Measurements from ENCODE around the gene ZFP42. TPM values are rescaled to one million over a fixed set of nuclear protein-coding genes. Genes with fewer than 3 reads are reported as not detected.

ZFP42 gene
- total and polyA plus RNA-seq, 2 of the 8 experiments (the other 6 are each of a cell fraction or from before 2014, with no cell fraction given): 69.4 to 188 TPM

GRCh38 chr4:188032170-188032569, 36.6 kb downstream of the ZFP42 start:
- H3K23ac ChIP-seq (ENCODE audit: insufficient read length): no peak overlapping the region
- H3K9me3 ChIP-seq (ENCODE audit: insufficient read depth in 2 of 2, low read depth in 1 of 2, low read length in 1 of 2): no peaks in the 10 kb centered on the region; a peak in 1 of 4 replicates
- no peaks in the 10 kb centered on the region for H3K36me3 ChIP-seq (ENCODE audit: control insufficient read depth in 2 of 4, insufficient read depth in 4 of 4, low read length in 3 of 4)
- H3K9ac ChIP-seq (replicated peaks in 1 of 4; ENCODE audit: extremely low read depth in 1 of 4, low read depth in 3 of 4, low read length in 3 of 4): peak overlapping the region in 3 of 4 experiments; percentile 20 to 59 (median 41); a peak in 3 of 7 replicates
- no peak overlapping the region for H3K4ac ChIP-seq (replicated peaks; ENCODE audit: insufficient read length, low read depth, low read length)
- no peaks in the 10 kb centered on the region; a peak in 1 of 4 replicates for H3K79me2 ChIP-seq (ENCODE audit: control insufficient read depth in 1 of 2, insufficient read depth in 2 of 2, low read length in 2 of 2)
- CTCF ChIA-PET (ENCODE audit: partially characterized antibody): interaction anchor here (0.7 to 1.2 kb wide), 3 partner anchors 12 to 120 kb away, joined by 3 to 4 read pairs (median 4); no protein-coding TSS in a partner anchor
- POLR2A ChIA-PET (ENCODE audit: partially characterized antibody): interaction anchor here (0.6 to 2.8 kb wide), 14 partner anchors 10 to 368 kb away, joined by 3 to 22 read pairs (median 4); partner anchors contain the start of gene ZFP42
- H3K79me1 ChIP-seq (ENCODE audit: low read depth, low read length): peaks cover 3% of the 10 kb centered on the region
- peak overlapping the region; percentile 74 to 96 for H3K4me2 ChIP-seq (ENCODE audit: insufficient read depth in 1 of 2, low read depth in 2 of 2, low read length in 2 of 2)
- no peak overlapping the region for H4K5ac ChIP-seq (ENCODE audit: insufficient read length, low read depth, low read length)
- no peak overlapping the region for H3K14ac ChIP-seq (ENCODE audit: insufficient read length)
- peak overlapping the region; percentile 14 to 51 (median 22); a peak in 5 of 8 replicates for H3K4me3 ChIP-seq (ENCODE audit: extremely low read depth in 1 of 4, insufficient read depth in 2 of 4, low read depth in 3 of 4, low read length in 4 of 4)
- peak overlapping the region; percentile 53; the same call in 1 of the 2 replicates for H2BK12ac ChIP-seq (ENCODE audit: low read depth, low read length)
- peak overlapping the region; percentile 76; the same call in 1 of the 2 replicates for H2AK5ac ChIP-seq (ENCODE audit: low read depth, low read length)
- H3K27ac ChIP-seq (ENCODE audit: low read depth, low read length): peak overlapping the region; percentile 87
- H3K18ac ChIP-seq (ENCODE audit: extremely low read depth, low read length): peak overlapping the region; percentile 78; the same call in 1 of the 2 replicates
- H2BK20ac ChIP-seq (ENCODE audit: low read length): peak overlapping the region; percentile 80; the same call in 1 of the 2 replicates
- H3K56ac ChIP-seq (replicated peaks; ENCODE audit: insufficient read length, low read depth, low read length): no peak overlapping the region
- H2BK5ac ChIP-seq (ENCODE audit: low read depth, low read length): peak overlapping the region; percentile 98
- peaks cover 9 to 12% (median 11%) of the 10 kb centered on the region in 4 experiments; a peak in 6 of 7 replicates for H3K4me1 ChIP-seq (replicated peaks in 1 of 4; ENCODE audit: control insufficient read depth in 3 of 4, insufficient read depth in 4 of 4, low read length in 3 of 4)
- H3K27me3 ChIP-seq (replicated peaks in 1 of 4; ENCODE audit: control insufficient read depth in 3 of 4, extremely low read depth in 1 of 4, insufficient read depth in 3 of 4, low read length in 3 of 4): no peaks in the 10 kb centered on the region
- H4K8ac ChIP-seq (ENCODE audit: extremely low read depth, insufficient read depth, low read length): no peak overlapping the region
- no peak overlapping the region for H4K91ac ChIP-seq (replicated peaks; ENCODE audit: insufficient read length, low read length)
- H2BK120ac ChIP-seq (replicated peaks; ENCODE audit: low read depth, low read length): peak overlapping the region; percentile 92
- H4K20me1 ChIP-seq (replicated peaks in 1 of 2; ENCODE audit: control insufficient read depth in 1 of 2, insufficient read depth in 2 of 2, low read length in 2 of 2): peaks cover 0 to 3% of the 10 kb centered on the region in 2 experiments
- 1% methylated on average over 12 of the region's 12 CpGs; no CpG with 5 or more reads in 1 of the 2 experiments for WGBS, 2 experiments (ENCODE audit: extremely low coverage in 1 of 2, insufficient coverage in 1 of 2, insufficient read length in 1 of 2, insufficient replicate concordance in 2 of 2, low coverage in 1 of 2, low lambda C conversion rate in 2 of 2, missing lambda C conversion rate in 1 of 2)
- FAIRE-seq (peak; percentile 95), DNase-seq (ENCODE audit: low read depth in 1 of 2, low spot score in 2 of 2) (peak in 1 of 2 experiments; percentile 57)
- H2BK15ac ChIP-seq (ENCODE audit: low read length): no peak overlapping the region
- H2AFZ ChIP-seq (ENCODE audit: low read length): peak overlapping the region; percentile 11; the same call in 1 of the 2 replicates
- peaks cover 7% of the 10 kb centered on the region; the same call in 1 of the 2 replicates for H3K23me2 ChIP-seq (ENCODE audit: low read depth, low read length)
- TF ChIP-seq MAFK (IDR thresholded peaks at IDR 0.05; ENCODE audit: low read depth, low read length) (no peak), RFX5 (IDR thresholded peaks at IDR 0.05; ENCODE audit: borderline replicate concordance, low read depth, low read length) (no peak), TAF1 (IDR thresholded peaks at IDR 0.05; ENCODE audit: low read depth, low read length) (peak; percentile 37; the same call in 1 of the 2 replicates), KDM5A (IDR thresholded peaks at IDR 0.05; ENCODE audit: low read length) (no peak), FOSL1 (IDR thresholded peaks at IDR 0.05; ENCODE audit: insufficient read depth, low read depth, low read length) (no peak), SP1 (IDR thresholded peaks at IDR 0.05; ENCODE audit: low read depth, low read length) (peak; percentile 24; the same call in 1 of the 2 replicates), POU5F1 (IDR thresholded peaks at IDR 0.05; ENCODE audit: low read depth, low read length) (peak; percentile 43; the same call in 1 of the 2 replicates), SP4 (IDR thresholded peaks at IDR 0.05; ENCODE audit: low read length) (no peak), EGR1 (IDR thresholded peaks at IDR 0.05; ENCODE audit: borderline replicate concordance, low read depth, low read length) (no peak), NANOG (IDR thresholded peaks at IDR 0.05; ENCODE audit: insufficient read depth, low read depth, low read length, poor library complexity, severe bottlenecking) (peak; percentile 89), BACH1 (IDR thresholded peaks at IDR 0.05; ENCODE audit: low read length) (no peak), EZH2 (IDR thresholded peaks at IDR 0.05; ENCODE audit: low read depth, low read length, severe bottlenecking) (no peak)
